ENCODE measurements around the gene XKR8. TPM values are rescaled to one million over a fixed set of nuclear protein-coding genes. Genes with fewer than 3 reads are reported as not detected.
A peak's percentile ranks its signal among the peaks of the same experiment; 100 is the strongest.

Gene XKR8
- total RNA-seq, 2 experiments from 2014 or later = 4.2 to 6.0 TPM

- no peak for ATAC-seq
- ChIA-PET CTCF (interaction anchor here (0.6 to 1.1 kb wide), 6 partner anchors 13 to 199 kb away, joined by 3 to 5 read pairs (median 3); no protein-coding TSS in a partner anchor), POLR2A (no interaction called here)
- Mint-ChIP-seq H3K9me3 (ENCODE audit: low read depth) (no peaks in the 10 kb centered on the region), H3K27ac (no peak overlapping the region), H3K4me3 (no peak overlapping the region), H3K27me3 (peaks cover 15% of the 10 kb centered on the region), H3K36me3 (ENCODE audit: low read depth) (no peaks in the 10 kb centered on the region), H3K4me1 (peaks cover 18% of the 10 kb centered on the region)
- intact Hi-C loops (cut with DNase I, micrococcal nuclease) = no loop called here
- DNase-seq = no peak
Observed at GRCh38 chr1:27937524-27937836, 22.3 kb upstream of the XKR8 start.

- ChIA-PET CTCF (interaction anchor here (0.8 to 1.6 kb wide), 6 partner anchors 11 to 198 kb away, joined by 3 to 4 read pairs (median 3); no protein-coding TSS in a partner anchor), POLR2A (no interaction called here)
- intact Hi-C loops (cut with DNase I, micrococcal nuclease) = no loop called here
- Mint-ChIP-seq H3K9me3 (ENCODE audit: low read depth) (no peaks in the 10 kb centered on the region), H3K36me3 (ENCODE audit: low read depth) (no peaks in the 10 kb centered on the region), H3K27me3 (peaks cover 12% of the 10 kb centered on the region), H3K4me1 (peaks cover 26% of the 10 kb centered on the region), H3K4me3 (no peak overlapping the region), H3K27ac (no peak overlapping the region)
- DNase-seq = no peak
- no peak for ATAC-seq
Observed at GRCh38 chr1:27938488-27938887, 21.3 kb upstream of the XKR8 start.

- ChIA-PET CTCF (interaction anchor here (0.6 to 2.0 kb wide), 20 partner anchors 9 to 319 kb away, joined by 3 to 8 read pairs (median 4); partner anchors contain the start of gene SESN2), POLR2A (interaction anchor here (0.6 kb wide), 1 partner anchor 601 kb away, joined by 3 read pairs; no protein-coding TSS in a partner anchor)
- no peaks in the 10 kb centered on the region for H3K36me3 Mint-ChIP-seq (ENCODE audit: low read depth)
- intact Hi-C loops (cut with DNase I, micrococcal nuclease) = loop anchor here (1.0 kb wide), 2 partner anchors 39 to 269 kb away; no protein-coding TSS in a partner anchor
- DNase-seq (peak; percentile 88), ATAC-seq (peak; percentile 90)
- H3K4me3 Mint-ChIP-seq = no peak overlapping the region
- peaks cover 24% of the 10 kb centered on the region for H3K4me1 Mint-ChIP-seq
- no peaks in the 10 kb centered on the region for H3K9me3 Mint-ChIP-seq (ENCODE audit: low read depth)
- peak overlapping the region; percentile 55 for H3K27ac Mint-ChIP-seq
- H3K27me3 Mint-ChIP-seq = peaks cover 7% of the 10 kb centered on the region
Observed at GRCh38 chr1:27940297-27940696, 19.5 kb upstream of the XKR8 start.

GRCh38 chr1:27940870-27941560, 18.8 kb upstream of the XKR8 start:
- Mint-ChIP-seq H3K9me3 (ENCODE audit: low read depth) (no peaks in the 10 kb centered on the region), H3K36me3 (ENCODE audit: low read depth) (no peaks in the 10 kb centered on the region), H3K4me3 (no peak overlapping the region), H3K4me1 (peaks cover 22% of the 10 kb centered on the region), H3K27ac (peak overlapping the region; percentile 11), H3K27me3 (no peaks in the 10 kb centered on the region)
- CTCF ChIA-PET = interaction anchor here (0.6 to 2.0 kb wide), 20 partner anchors 10 to 318 kb away, joined by 3 to 8 read pairs (median 4); partner anchors contain the start of gene SESN2
- intact Hi-C loops (cut with DNase I, micrococcal nuclease) = loop anchor here (1.0 kb wide), 2 partner anchors 38 to 268 kb away; no protein-coding TSS in a partner anchor
- ATAC-seq = peak; percentile 20
- DNase-seq = no peak
- POLR2A ChIA-PET = no interaction called here

- intact Hi-C loops (cut with DNase I, micrococcal nuclease) = no loop called here
Observed at GRCh38 chr1:27941671-27942540, 17.9 kb upstream of the XKR8 start.

GRCh38 chr1:27945020-27945419, 14.8 kb upstream of the XKR8 start:
- no peak for ATAC-seq
- Mint-ChIP-seq H3K27me3 (no peaks in the 10 kb centered on the region), H3K4me3 (no peak overlapping the region), H3K9me3 (ENCODE audit: low read depth) (no peaks in the 10 kb centered on the region), H3K27ac (no peak overlapping the region), H3K36me3 (ENCODE audit: low read depth) (no peaks in the 10 kb centered on the region), H3K4me1 (peaks cover 21% of the 10 kb centered on the region)
- no peak for DNase-seq
- intact Hi-C loops (cut with DNase I, micrococcal nuclease) = no loop called here
- POLR2A ChIA-PET = no interaction called here
- CTCF ChIA-PET = interaction anchor here (0.6 to 1.9 kb wide), 2 partner anchors 12 to 533 kb away, joined by 3 to 6 read pairs; no protein-coding TSS in a partner anchor

More at GRCh38 chr1:27941671-27942540, 17.9 kb upstream of the XKR8 start:
- no peak overlapping the region for H3K4me3 Mint-ChIP-seq
- no peaks in the 10 kb centered on the region for H3K36me3 Mint-ChIP-seq (ENCODE audit: low read depth)
- ChIA-PET POLR2A (no interaction called here), CTCF (interaction anchor here (0.7 to 1.9 kb wide), 5 partner anchors 9 to 267 kb away, joined by 3 to 7 read pairs (median 3); no protein-coding TSS in a partner anchor)
- H3K27ac Mint-ChIP-seq = no peak overlapping the region
- H3K4me1 Mint-ChIP-seq = peaks cover 22% of the 10 kb centered on the region
- H3K27me3 Mint-ChIP-seq = no peaks in the 10 kb centered on the region
- no peaks in the 10 kb centered on the region for H3K9me3 Mint-ChIP-seq (ENCODE audit: low read depth)
- DNase-seq = no peak
- ATAC-seq = no peak

- Mint-ChIP-seq H3K4me3 (no peak overlapping the region), H3K27ac (no peak overlapping the region), H3K4me1 (peaks cover 3% of the 10 kb centered on the region), H3K36me3 (ENCODE audit: low read depth) (no peaks in the 10 kb centered on the region), H3K27me3 (no peaks in the 10 kb centered on the region), H3K9me3 (ENCODE audit: low read depth) (no peaks in the 10 kb centered on the region)
- intact Hi-C loops (cut with DNase I, micrococcal nuclease) = no loop called here
- ChIA-PET CTCF (interaction anchor here (0.9 to 1.1 kb wide), 3 partner anchors 13 to 25 kb away, joined by 3 to 4 read pairs (median 3); no protein-coding TSS in a partner anchor), POLR2A (no interaction called here)
- no peak for DNase-seq
- ATAC-seq = no peak
Observed at GRCh38 chr1:27949027-27949426, 10.7 kb upstream of the XKR8 start.

- intact Hi-C loops (cut with DNase I, micrococcal nuclease) = no loop called here
Observed at GRCh38 chr1:27951396-27951795, 8.4 kb upstream of the XKR8 start.

GRCh38 chr1:27952147-27952546, 7.6 kb upstream of the XKR8 start:
- DNase-seq (no peak), ATAC-seq (no peak)
- Mint-ChIP-seq H3K36me3 (ENCODE audit: low read depth) (no peaks in the 10 kb centered on the region), H3K9me3 (ENCODE audit: low read depth) (no peaks in the 10 kb centered on the region), H3K27ac (no peak overlapping the region), H3K27me3 (no peaks in the 10 kb centered on the region), H3K4me3 (no peak overlapping the region), H3K4me1 (no peaks in the 10 kb centered on the region)
- CTCF ChIA-PET = interaction anchor here (0.6 to 1.2 kb wide), 4 partner anchors 10 to 98 kb away, joined by 3 to 5 read pairs (median 4); no protein-coding TSS in a partner anchor
- intact Hi-C loops (cut with DNase I, micrococcal nuclease) = no loop called here
- POLR2A ChIA-PET = no interaction called here

More at GRCh38 chr1:27951396-27951795, 8.4 kb upstream of the XKR8 start:
- Mint-ChIP-seq H3K36me3 (ENCODE audit: low read depth) (no peaks in the 10 kb centered on the region), H3K27me3 (no peaks in the 10 kb centered on the region), H3K4me1 (no peaks in the 10 kb centered on the region), H3K4me3 (no peak overlapping the region), H3K9me3 (ENCODE audit: low read depth) (no peaks in the 10 kb centered on the region), H3K27ac (no peak overlapping the region)
- ATAC-seq (no peak), DNase-seq (no peak)
- ChIA-PET CTCF (interaction anchor here (0.8 to 1.2 kb wide), 2 partner anchors 10 to 12 kb away, joined by 4 to 5 read pairs; no protein-coding TSS in a partner anchor), POLR2A (no interaction called here)

GRCh38 chr1:27954186-27954585, 5.6 kb upstream of the XKR8 start:
- intact Hi-C loops (cut with DNase I, micrococcal nuclease) = no loop called here
- Mint-ChIP-seq H3K4me1 (peaks cover 6% of the 10 kb centered on the region), H3K36me3 (ENCODE audit: low read depth) (no peaks in the 10 kb centered on the region), H3K27me3 (no peaks in the 10 kb centered on the region), H3K9me3 (ENCODE audit: low read depth) (no peaks in the 10 kb centered on the region), H3K4me3 (no peak overlapping the region), H3K27ac (no peak overlapping the region)
- ChIA-PET POLR2A (no interaction called here), CTCF (interaction anchor here (0.6 to 1.8 kb wide), 3 partner anchors 12 to 103 kb away, joined by 3 to 5 read pairs (median 3); no protein-coding TSS in a partner anchor)
- no peak for DNase-seq
- no peak for ATAC-seq

- H3K4me1 Mint-ChIP-seq = peaks cover 8% of the 10 kb centered on the region
- intact Hi-C loops (cut with DNase I, micrococcal nuclease) = loop anchor here in 1 of 2 experiments (5.0 kb wide), 1 partner anchor 98 kb away; no protein-coding TSS in a partner anchor
- no peak for ATAC-seq
- no peak for DNase-seq
- no peaks in the 10 kb centered on the region for H3K9me3 Mint-ChIP-seq (ENCODE audit: low read depth)
- no peaks in the 10 kb centered on the region for H3K27me3 Mint-ChIP-seq
- ChIA-PET CTCF (interaction anchor here (0.5 to 1.8 kb wide), 3 partner anchors 15 to 102 kb away, joined by 3 to 5 read pairs (median 3); no protein-coding TSS in a partner anchor), POLR2A (no interaction called here)
- no peak overlapping the region for H3K4me3 Mint-ChIP-seq
- no peak overlapping the region for H3K27ac Mint-ChIP-seq
- H3K36me3 Mint-ChIP-seq (ENCODE audit: low read depth) = no peaks in the 10 kb centered on the region
Observed at GRCh38 chr1:27955076-27955475, 4.7 kb upstream of the XKR8 start.

Data from activated CD4-positive, alpha-beta T cell treated with anti-CD3 and anti-CD28 coated beads for 36 hours (primary cell).